H1 (cell line): ENCODE measurements around the gene WFDC12. TPM values are rescaled to one million over a fixed set of nuclear protein-coding genes. Genes with fewer than 3 reads are reported as not detected.

Source experiments
- CTCF ChIA-PET: fragments of 300-600 bp; sonication (Branson Sonifier 250); formaldehyde crosslinking; loops from one replicate; lab custom pipeline; 2021; ENCODE audit not compliant: partially characterized antibody; lab: Charles Lee
- POLR2A ChIA-PET: fragments of 300-600 bp; sonication (Branson Sonifier 250); formaldehyde crosslinking; loops from one replicate; lab custom pipeline; 2021; ENCODE audit warnings: inconsistent platforms; ENCODE audit not compliant: partially characterized antibody; lab: Charles Lee
- DNase-seq, 2 experiments: peaks; one replicate each; pipeline versions ENCODE4 v3.0.0 to v3.0.0-alpha.2; 2010 to 2022; ENCODE audit warnings: low spot score in 2 of 2, low read depth in 1 of 2, mixed read lengths in 1 of 2
- FAIRE-seq: peaks from 2 replicates; lab custom pipeline; 2011; peaks lifted over from hg19 to GRCh38; lab: Jason Lieb, UNC
- H2AFZ ChIP-seq: 2 replicates; pipeline ENCODE4 v1.8.1; 2012; ENCODE audit warnings: low read length, inconsistent platforms
- H2AK5ac ChIP-seq: 2 replicates; pipeline ENCODE4 v1.6.1; 2013; ENCODE audit warnings: low read depth, low read length
- H2BK120ac ChIP-seq: replicated peaks from 2 replicates; pipeline ENCODE3; 2013; ENCODE audit warnings: low read depth, low read length, inconsistent platforms
- H2BK12ac ChIP-seq: 2 replicates; pipeline ENCODE4 v1.6.1; 2013; ENCODE audit warnings: low read depth, low read length
- H2BK15ac ChIP-seq: 2 replicates; pipeline ENCODE4 v1.6.1; 2013; ENCODE audit warnings: low read length
- H2BK20ac ChIP-seq: 2 replicates; pipeline ENCODE4 v1.6.1; 2013; ENCODE audit warnings: low read length
- H2BK5ac ChIP-seq: 2 replicates; pipeline ENCODE4 v1.6.1; 2013; ENCODE audit warnings: low read depth, low read length
- H3K14ac ChIP-seq: 2 replicates; pipeline ENCODE4 v1.6.1; 2013; ENCODE audit warnings: inconsistent platforms; ENCODE audit not compliant: insufficient read length
- H3K18ac ChIP-seq: 2 replicates; pipeline ENCODE4 v1.6.1; 2013; ENCODE audit warnings: low read length; ENCODE audit errors: extremely low read depth
- H3K23ac ChIP-seq: 2 replicates; pipeline ENCODE4 v1.6.1; 2013; ENCODE audit warnings: inconsistent platforms; ENCODE audit not compliant: insufficient read length
- H3K23me2 ChIP-seq: 2 replicates; pipeline ENCODE4 v1.6.1; 2013; ENCODE audit warnings: low read depth, low read length
- H3K27ac ChIP-seq: 2 replicates; pipeline ENCODE4 v1.6.1; 2011; ENCODE audit warnings: low read depth, low read length, inconsistent platforms
- H3K27me3 ChIP-seq, 4 experiments: replicated peaks in 1 of 4; 1 replicate in 1 of 4; 2 replicates in 3 of 4; pipeline versions ENCODE4 v1.6.1 to v1.8.1; 2011 to 2013; ENCODE audit warnings: low read length in 3 of 4, mild to moderate bottlenecking in 3 of 4, inconsistent platforms in 2 of 4, mixed read lengths in 2 of 4, moderate library complexity in 1 of 4; ENCODE audit not compliant: control insufficient read depth in 3 of 4, insufficient read depth in 3 of 4; ENCODE audit errors: extremely low read depth in 1 of 4
- H3K36me3 ChIP-seq, 4 experiments: 2 replicates each; pipeline versions ENCODE4 v1.6.1 to v1.8.1; 2011 to 2013; ENCODE audit warnings: mild to moderate bottlenecking in 4 of 4, low read length in 3 of 4, moderate library complexity in 2 of 4, control low read depth in 1 of 4, inconsistent platforms in 1 of 4; ENCODE audit not compliant: insufficient read depth in 4 of 4, control insufficient read depth in 2 of 4
- H3K4ac ChIP-seq: replicated peaks from 2 replicates; pipeline ENCODE3; 2013; ENCODE audit warnings: low read length, low read depth, mixed read lengths, inconsistent platforms; ENCODE audit not compliant: insufficient read length
- H3K4me1 ChIP-seq, 4 experiments: replicated peaks in 1 of 4; 1 replicate in 1 of 4; 2 replicates in 3 of 4; pipeline versions ENCODE4 v1.6.1 to v1.8.1; 2011 to 2013; ENCODE audit warnings: low read length in 3 of 4, inconsistent platforms in 2 of 4, mixed read lengths in 1 of 4; ENCODE audit not compliant: insufficient read depth in 4 of 4, control insufficient read depth in 3 of 4
- H3K4me2 ChIP-seq, 2 experiments: 2 replicates each; pipeline versions ENCODE4 v1.6.1 to v1.8.1; 2011 to 2013; ENCODE audit warnings: low read depth in 2 of 2, low read length in 2 of 2, control low read depth in 1 of 2, inconsistent platforms in 1 of 2, mild to moderate bottlenecking in 1 of 2; ENCODE audit not compliant: insufficient read depth in 1 of 2
- H3K4me3 ChIP-seq, 4 experiments: fragments of 200-600, 300-600 bp in 1 of 4; sonication (generic), shearing (Covaris generic), sonication (Bioruptor Twin) in 1 of 4; 2 replicates each; pipeline versions ENCODE4 v1.5.1 to v1.8.1; 2011 to 2016; ENCODE audit warnings: low read length in 4 of 4, low read depth in 3 of 4, control low read depth in 2 of 4, inconsistent platforms in 2 of 4, mild to moderate bottlenecking in 2 of 4, mixed read lengths in 1 of 4, moderate library complexity in 1 of 4; ENCODE audit not compliant: insufficient read depth in 2 of 4; ENCODE audit errors: extremely low read depth in 1 of 4
- H3K56ac ChIP-seq: replicated peaks from 2 replicates; pipeline ENCODE3; 2013; ENCODE audit warnings: low read depth, mild to moderate bottlenecking, mixed read lengths, low read length, inconsistent platforms; ENCODE audit not compliant: insufficient read length
- H3K79me1 ChIP-seq: 2 replicates; pipeline ENCODE4 v1.6.1; 2013; ENCODE audit warnings: low read depth, low read length, control low read depth
- H3K79me2 ChIP-seq, 2 experiments: 2 replicates each; pipeline versions ENCODE4 v1.6.1 to v1.8.1; 2012 to 2013; ENCODE audit warnings: low read length in 2 of 2, mild to moderate bottlenecking in 2 of 2, inconsistent platforms in 1 of 2; ENCODE audit not compliant: insufficient read depth in 2 of 2, control insufficient read depth in 1 of 2
- H3K9ac ChIP-seq, 4 experiments: replicated peaks in 1 of 4; 1 replicate in 1 of 4; 2 replicates in 3 of 4; pipeline versions ENCODE4 v1.6.1 to v1.8.1; 2011 to 2013; ENCODE audit warnings: low read depth in 3 of 4, low read length in 3 of 4, control low read depth in 2 of 4, mild to moderate bottlenecking in 2 of 4, moderate library complexity in 2 of 4, inconsistent platforms in 1 of 4; ENCODE audit errors: extremely low read depth in 1 of 4
- H3K9me3 ChIP-seq, 2 experiments: 2 replicates each; pipeline versions ENCODE4 v1.6.1 to v1.8.1; 2012 to 2013; ENCODE audit warnings: mild to moderate bottlenecking in 2 of 2, moderate library complexity in 2 of 2, control low read depth in 1 of 2, inconsistent platforms in 1 of 2, low read depth in 1 of 2, low read length in 1 of 2, mixed read lengths in 1 of 2; ENCODE audit not compliant: insufficient read depth in 2 of 2
- H4K20me1 ChIP-seq, 2 experiments: replicated peaks in 1 of 2; 2 replicates each; pipeline versions ENCODE3 to v1.8.1; 2011 to 2013; ENCODE audit warnings: inconsistent platforms in 2 of 2, low read length in 2 of 2, mild to moderate bottlenecking in 1 of 2; ENCODE audit not compliant: insufficient read depth in 2 of 2, control insufficient read depth in 1 of 2
- H4K5ac ChIP-seq: 2 replicates; pipeline ENCODE4 v1.6.1; 2013; ENCODE audit warnings: low read length, low read depth, mixed read lengths, inconsistent platforms; ENCODE audit not compliant: insufficient read length
- H4K8ac ChIP-seq: 2 replicates; pipeline ENCODE4 v1.8.0; 2013; ENCODE audit warnings: mild to moderate bottlenecking, moderate library complexity, low read length, inconsistent platforms; ENCODE audit not compliant: insufficient read depth; ENCODE audit errors: extremely low read depth
- H4K91ac ChIP-seq: replicated peaks from 2 replicates; pipeline ENCODE3; 2013; ENCODE audit warnings: low read length, mixed read lengths, inconsistent platforms; ENCODE audit not compliant: insufficient read length
- BRCA1 ChIP-seq: IDR thresholded peaks from 2 replicates; pipeline ENCODE4 v1.6.1; 2012; ENCODE audit warnings: low read depth, low read length, improper control_type of control experiment
- CBX5 ChIP-seq: fragments of 300-800, 300-1000 bp; sonication (generic); IDR thresholded peaks from 2 replicates; pipeline ENCODE4 v1.7.1; 2016; ENCODE audit warnings: antibody characterized with exemption, low read length, low read depth
- GABPA ChIP-seq: IDR thresholded peaks from 2 replicates; pipeline ENCODE4 v1.6.1; 2011; ENCODE audit warnings: mild to moderate bottlenecking, low read length, moderate library complexity, borderline replicate concordance; ENCODE audit not compliant: insufficient read depth
- POU5F1 ChIP-seq: IDR thresholded peaks from 2 replicates; pipeline ENCODE4 v1.6.1; 2011; ENCODE audit warnings: low read depth, mild to moderate bottlenecking, low read length, moderate library complexity
- RAD21 ChIP-seq, 2 experiments: IDR thresholded peaks in 1 of 2; conservative IDR thresholded peaks in 1 of 2; 2 replicates each; pipeline ENCODE4 v1.6.1; 2011; ENCODE audit warnings: low read depth in 2 of 2, low read length in 2 of 2, improper control_type of control experiment in 1 of 2, inconsistent platforms in 1 of 2, mild to moderate bottlenecking in 1 of 2, moderate library complexity in 1 of 2
- SAP30 ChIP-seq: fragments of 300-600 bp; sonication (generic); IDR thresholded peaks from 2 replicates; pipeline ENCODE4 v1.7.1; 2012; ENCODE audit warnings: low read length, moderate library complexity, mild to moderate bottlenecking, inconsistent platforms; ENCODE audit not compliant: insufficient read depth, insufficient replicate concordance
- SP1 ChIP-seq: IDR thresholded peaks from 2 replicates; pipeline ENCODE4 v1.6.1; 2011; ENCODE audit warnings: low read depth, low read length
- TBP ChIP-seq: IDR thresholded peaks from 2 replicates; pipeline ENCODE4 v1.6.1; 2011; ENCODE audit warnings: low read depth, low read length, improper control_type of control experiment
- WGBS, 2 experiments: shearing (Covaris generic) in 1 of 2; methylation state at CpG; one replicate each; pipeline versions ENCODE4 v1.1.6 to v1.1.7; 2013 to 2015; ENCODE audit warnings: low lambda C conversion rate in 2 of 2, mixed read lengths in 2 of 2, inconsistent platforms in 1 of 2, low coverage in 1 of 2, missing lambda C conversion rate in 1 of 2; ENCODE audit not compliant: insufficient replicate concordance in 2 of 2, insufficient coverage in 1 of 2, insufficient read length in 1 of 2; ENCODE audit errors: extremely low coverage in 1 of 2, missing lambda C conversion rate in 1 of 2; 5-methylcytosine and 5-hydroxymethylcytosine counted together
- polyA plus RNA-seq, 7 experiments: library from polyadenylated mRNA; depleted of rRNA in 3 of 7; stranded (reverse) in 5 of 7; unstranded in 2 of 7; fragments of >200 nt in 5 of 7; fragments of 200-250 nt in 2 of 7; gene quantifications; 1 replicate in 5 of 7; 2 replicates in 1 of 7; 4 replicates in 1 of 7; pipeline versions ENCODE4 v1.2.1 to v1.2.3, GENCODE V29; 2011 to 2013; ENCODE audit warnings: missing spikeins in 2 of 7, mixed read lengths in 2 of 7
- total RNA-seq: library from RNA; stranded (reverse); fragmentation: NEBNext Ultra II Directional; extraction: Animal tissue kit (Norgen Biotek cat#: 25700); gene quantifications from 2 replicates; pipeline ENCODE4 v1.2.1, GENCODE V29; 2021
- TF ChIP-seq, protein P1 (sequence below), 3 experiments: IDR thresholded peaks; 1 replicate in 2 of 3; 2 replicates in 1 of 3; pipeline versions ENCODE4 v1.5.1 to v1.6.1; 2011; ENCODE audit warnings: low read length in 3 of 3, mild to moderate bottlenecking in 3 of 3, inconsistent platforms in 2 of 3, low read depth in 1 of 3, moderate library complexity in 1 of 3; ENCODE audit not compliant: insufficient read depth in 1 of 3; ENCODE audit errors: control extremely low read depth in 1 of 3
- TF ChIP-seq, protein P2 (sequence below): IDR thresholded peaks from 2 replicates; pipeline ENCODE4 v1.6.1; 2012; ENCODE audit warnings: inconsistent platforms
- TF ChIP-seq, protein P3 (sequence below): IDR thresholded peaks from 2 replicates; pipeline ENCODE4 v1.6.1; 2011; ENCODE audit warnings: low read depth, mild to moderate bottlenecking, low read length; ENCODE audit not compliant: insufficient read depth

WFDC12 gene
- total and polyA plus RNA-seq, 2 of the 8 experiments (the other 6 are each of a cell fraction or from before 2014, with no cell fraction given), result not detected

DNA sequence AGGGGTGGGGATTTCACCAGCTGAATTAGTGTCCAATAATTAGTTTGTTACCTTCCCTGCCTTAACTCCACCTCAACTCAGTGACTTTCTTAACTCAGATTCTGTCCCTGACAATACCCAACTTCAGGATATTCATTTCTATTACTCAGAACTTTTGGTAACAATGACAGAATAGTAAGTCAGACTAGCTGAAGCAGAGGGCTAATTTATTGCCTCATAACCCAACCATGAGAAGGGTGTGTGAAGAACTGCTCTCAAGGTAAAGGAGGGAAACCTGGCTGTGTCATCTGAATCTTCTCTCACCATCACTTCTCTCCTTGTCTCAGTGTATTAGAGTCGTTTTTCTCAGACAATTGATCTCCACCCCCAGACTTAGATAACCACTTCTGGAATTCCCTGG lies 49.3 kb upstream of the WFDC12 start:
- Histone ChIP-seq H4K20me1 (no peaks in the 10 kb centered on the region), H3K4me3 (no peak overlapping the region), H3K79me1 (no peaks in the 10 kb centered on the region), H2AFZ (no peak overlapping the region), H3K18ac (no peak overlapping the region), H3K23me2 (no peaks in the 10 kb centered on the region), H3K27me3 (no peaks in the 10 kb centered on the region), H2BK12ac (no peak overlapping the region), H2BK5ac (no peak overlapping the region), H3K79me2 (no peaks in the 10 kb centered on the region), H3K4ac (no peak overlapping the region), H3K9me3 (no peaks in the 10 kb centered on the region), H3K9ac (no peak overlapping the region), H3K4me1 (no peaks in the 10 kb centered on the region), H3K36me3 (no peaks in the 10 kb centered on the region), H3K23ac (no peak overlapping the region), H3K14ac (no peak overlapping the region), H4K5ac (no peak overlapping the region), H4K91ac (no peak overlapping the region), H2BK15ac (no peak overlapping the region), H2BK20ac (no peak overlapping the region), H3K4me2 (no peak overlapping the region), H3K27ac (no peak overlapping the region), H4K8ac (no peak overlapping the region), H2BK120ac (no peak overlapping the region), H2AK5ac (no peak overlapping the region), H3K56ac (no peak overlapping the region)
- DNase-seq, result no peak
- CTCF ChIA-PET, result no interaction called here
- WGBS, 2 experiments, result 88% methylated on average over 1 of the region's 1 CpG; no CpG with 5 or more reads in 1 of the 2 experiments
- POLR2A ChIA-PET, result no interaction called here
- FAIRE-seq, result no peak
- no peak for TF ChIP-seq BRCA1
- TF ChIP-seq RAD21 (IDR thresholded peaks at IDR 0.05 in 1 of 2, conservative IDR thresholded peaks at IDR 0.05 in 1 of 2; ENCODE audit: low read depth in 2 of 2, low read length in 2 of 2), result no peak
- TF ChIP-seq POU5F1, result no peak
- TF ChIP-seq, protein P1, sequence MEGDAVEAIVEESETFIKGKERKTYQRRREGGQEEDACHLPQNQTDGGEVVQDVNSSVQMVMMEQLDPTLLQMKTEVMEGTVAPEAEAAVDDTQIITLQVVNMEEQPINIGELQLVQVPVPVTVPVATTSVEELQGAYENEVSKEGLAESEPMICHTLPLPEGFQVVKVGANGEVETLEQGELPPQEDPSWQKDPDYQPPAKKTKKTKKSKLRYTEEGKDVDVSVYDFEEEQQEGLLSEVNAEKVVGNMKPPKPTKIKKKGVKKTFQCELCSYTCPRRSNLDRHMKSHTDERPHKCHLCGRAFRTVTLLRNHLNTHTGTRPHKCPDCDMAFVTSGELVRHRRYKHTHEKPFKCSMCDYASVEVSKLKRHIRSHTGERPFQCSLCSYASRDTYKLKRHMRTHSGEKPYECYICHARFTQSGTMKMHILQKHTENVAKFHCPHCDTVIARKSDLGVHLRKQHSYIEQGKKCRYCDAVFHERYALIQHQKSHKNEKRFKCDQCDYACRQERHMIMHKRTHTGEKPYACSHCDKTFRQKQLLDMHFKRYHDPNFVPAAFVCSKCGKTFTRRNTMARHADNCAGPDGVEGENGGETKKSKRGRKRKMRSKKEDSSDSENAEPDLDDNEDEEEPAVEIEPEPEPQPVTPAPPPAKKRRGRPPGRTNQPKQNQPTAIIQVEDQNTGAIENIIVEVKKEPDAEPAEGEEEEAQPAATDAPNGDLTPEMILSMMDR (IDR thresholded peaks at IDR 0.05; ENCODE audit: control extremely low read depth in 1 of 3, insufficient read depth in 1 of 3, low read depth in 1 of 3, low read length in 3 of 3), result no peak
- TF ChIP-seq TBP, result no peak
- TF ChIP-seq, protein P2, sequence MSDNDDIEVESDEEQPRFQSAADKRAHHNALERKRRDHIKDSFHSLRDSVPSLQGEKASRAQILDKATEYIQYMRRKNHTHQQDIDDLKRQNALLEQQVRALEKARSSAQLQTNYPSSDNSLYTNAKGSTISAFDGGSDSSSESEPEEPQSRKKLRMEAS, result no peak
- no peak for TF ChIP-seq GABPA
- TF ChIP-seq SAP30, result no peak
- TF ChIP-seq, protein P3, sequence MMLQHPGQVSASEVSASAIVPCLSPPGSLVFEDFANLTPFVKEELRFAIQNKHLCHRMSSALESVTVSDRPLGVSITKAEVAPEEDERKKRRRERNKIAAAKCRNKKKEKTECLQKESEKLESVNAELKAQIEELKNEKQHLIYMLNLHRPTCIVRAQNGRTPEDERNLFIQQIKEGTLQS, result no peak
- TF ChIP-seq SP1, result no peak
- no peak for TF ChIP-seq CBX5
